Cardiac muscle cell (in vitro differentiated cells and primary cell): Measurements from ENCODE around the gene RERG. TPM values are rescaled to one million over a fixed set of nuclear protein-coding genes. Genes with fewer than 3 reads are reported as not detected.

Experiments used
- DNase-seq, 2 donors: peaks; one replicate each; pipeline versions ENCODE4 v3.0.0 to v3.0.0-alpha.2; 2010 to 2017; ENCODE audit warnings: low read depth in 1 of 2, low spot score in 1 of 2
- H3K27ac ChIP-seq: fragments of 200-600 bp; sonication (generic); 2 replicates; pipeline ENCODE4 v1.5.1; 2016
- H3K27me3 ChIP-seq: fragments of 200-600 bp; sonication (generic); 2 replicates; pipeline ENCODE4 v1.6.0; 2016; ENCODE audit warnings: control low read depth
- H3K36me3 ChIP-seq: fragments of 200-600 bp; sonication (generic); 2 replicates; pipeline ENCODE4 v1.5.1; 2016; ENCODE audit warnings: control low read depth
- H3K4me1 ChIP-seq: fragments of 200-600 bp; sonication (generic); 2 replicates; pipeline ENCODE4 v1.8.1; 2017; ENCODE audit warnings: low read depth, mild to moderate bottlenecking, mixed run types
- H3K4me3 ChIP-seq: fragments of 200-600 bp; sonication (generic); 2 replicates; pipeline ENCODE4 v1.5.1; 2016; ENCODE audit warnings: mild to moderate bottlenecking
- H3K9me3 ChIP-seq: fragments of 200-600 bp; sonication (generic); 2 replicates; pipeline ENCODE4 v1.5.1; 2017; ENCODE audit warnings: low read depth, mild to moderate bottlenecking, control low read depth
- polyA plus RNA-seq: library from polyadenylated mRNA; unstranded; fragments of >200 nt; fragmentation: Nextera tagmentation; extraction: Ambion mirVana; gene quantifications from 2 replicates; pipeline ENCODE4 v1.2.1, GENCODE V29; 2016
- total RNA-seq: library from RNA; depleted of rRNA; stranded (reverse); fragments of >200 nt; gene quantifications from 2 replicates; pipeline ENCODE4 v1.2.3, GENCODE V29; 2016
- TF ChIP-seq, protein P1 (sequence below): IDR thresholded peaks from 2 replicates; pipeline ENCODE4 v1.5.1; 2012; ENCODE audit warnings: low read depth, mild to moderate bottlenecking, low read length

RERG gene
- total and polyA plus RNA-seq, 2 experiments from 2014 or later: 6.5 to 14.8 TPM

DNA sequence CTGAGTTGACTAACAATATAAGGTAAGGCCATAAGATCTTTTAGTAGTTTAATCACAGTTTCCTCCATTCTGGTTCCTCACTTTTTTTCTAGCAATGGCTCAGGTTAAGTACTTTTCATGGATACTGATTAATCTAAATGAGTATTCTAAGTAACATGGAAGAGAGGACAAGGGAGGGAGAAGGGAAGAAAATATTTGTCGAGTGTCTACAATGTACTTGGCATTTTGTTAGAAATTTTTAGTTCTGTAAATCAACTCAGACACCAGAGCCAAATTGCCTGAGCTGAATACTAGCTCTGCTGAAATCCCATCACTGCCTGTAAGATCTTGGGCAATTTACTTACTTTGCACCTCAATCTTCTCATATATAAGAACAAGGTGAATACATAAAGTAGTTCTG is 20.2 kb downstream of the RERG start:
- no peaks in the 10 kb centered on the region for H3K4me1 ChIP-seq
- TF ChIP-seq, protein P1, sequence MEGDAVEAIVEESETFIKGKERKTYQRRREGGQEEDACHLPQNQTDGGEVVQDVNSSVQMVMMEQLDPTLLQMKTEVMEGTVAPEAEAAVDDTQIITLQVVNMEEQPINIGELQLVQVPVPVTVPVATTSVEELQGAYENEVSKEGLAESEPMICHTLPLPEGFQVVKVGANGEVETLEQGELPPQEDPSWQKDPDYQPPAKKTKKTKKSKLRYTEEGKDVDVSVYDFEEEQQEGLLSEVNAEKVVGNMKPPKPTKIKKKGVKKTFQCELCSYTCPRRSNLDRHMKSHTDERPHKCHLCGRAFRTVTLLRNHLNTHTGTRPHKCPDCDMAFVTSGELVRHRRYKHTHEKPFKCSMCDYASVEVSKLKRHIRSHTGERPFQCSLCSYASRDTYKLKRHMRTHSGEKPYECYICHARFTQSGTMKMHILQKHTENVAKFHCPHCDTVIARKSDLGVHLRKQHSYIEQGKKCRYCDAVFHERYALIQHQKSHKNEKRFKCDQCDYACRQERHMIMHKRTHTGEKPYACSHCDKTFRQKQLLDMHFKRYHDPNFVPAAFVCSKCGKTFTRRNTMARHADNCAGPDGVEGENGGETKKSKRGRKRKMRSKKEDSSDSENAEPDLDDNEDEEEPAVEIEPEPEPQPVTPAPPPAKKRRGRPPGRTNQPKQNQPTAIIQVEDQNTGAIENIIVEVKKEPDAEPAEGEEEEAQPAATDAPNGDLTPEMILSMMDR: no peak
- H3K27me3 ChIP-seq: no peaks in the 10 kb centered on the region
- H3K36me3 ChIP-seq: no peaks in the 10 kb centered on the region
- H3K27ac ChIP-seq: no peak overlapping the region
- H3K9me3 ChIP-seq: no peaks in the 10 kb centered on the region
- H3K4me3 ChIP-seq: no peak overlapping the region
- DNase-seq: no peak

- TF ChIP-seq, protein P1: no peak
- Histone ChIP-seq H3K27ac (no peak overlapping the region), H3K9me3 (no peaks in the 10 kb centered on the region), H3K36me3 (no peaks in the 10 kb centered on the region), H3K4me1 (no peaks in the 10 kb centered on the region), H3K27me3 (no peaks in the 10 kb centered on the region), H3K4me3 (no peak overlapping the region)
- DNase-seq: no peak
Measured at GRCh38 chr12:15200641-15201040, 20.6 kb downstream of the RERG start.

GRCh38 chr12:15199930-15200329 is 21.3 kb downstream of the RERG start:
- Histone ChIP-seq H3K9me3 (no peaks in the 10 kb centered on the region), H3K36me3 (no peaks in the 10 kb centered on the region), H3K4me1 (no peaks in the 10 kb centered on the region), H3K27ac (no peak overlapping the region), H3K27me3 (no peaks in the 10 kb centered on the region), H3K4me3 (no peak overlapping the region)
- DNase-seq: no peak
- TF ChIP-seq, protein P1: no peak

DNA sequence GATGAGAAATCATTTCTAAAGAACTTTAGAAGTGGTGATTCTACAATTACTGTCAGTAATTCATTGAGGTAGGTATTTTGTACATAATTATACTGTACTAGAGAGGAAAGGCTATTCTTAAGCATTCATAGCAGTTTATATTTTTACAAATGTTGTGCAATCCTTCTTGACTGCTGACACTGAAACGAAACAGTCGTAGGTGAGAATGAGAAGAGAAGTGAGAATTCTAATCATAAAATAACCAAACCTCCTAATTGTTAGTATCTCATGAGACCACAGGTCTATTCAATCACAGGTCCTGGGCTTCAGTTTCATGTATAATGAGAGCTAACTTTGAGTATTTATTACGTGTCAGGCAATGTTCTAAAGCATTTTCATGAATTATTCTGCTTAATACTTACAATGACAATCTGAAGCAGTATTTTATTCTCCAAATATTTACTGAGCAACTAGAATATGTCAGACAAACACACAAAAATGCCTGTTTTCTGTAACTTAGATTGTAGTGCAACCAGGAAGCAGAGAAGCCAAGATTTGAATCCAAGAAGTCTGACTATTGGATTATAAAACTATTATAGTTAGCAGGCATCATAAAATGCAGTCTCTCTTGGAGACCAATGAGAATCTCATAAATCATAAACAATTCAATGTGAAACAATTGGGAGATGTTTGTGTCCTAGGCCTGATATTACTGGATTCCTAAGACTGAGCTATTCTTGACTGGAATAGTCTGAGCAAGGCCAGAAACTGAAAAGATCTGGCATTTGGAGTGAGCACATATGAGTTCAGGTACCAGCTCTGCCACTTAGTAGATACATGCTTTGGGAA is 24.3 kb downstream of the RERG start:
- no peaks in the 10 kb centered on the region for H3K27me3 ChIP-seq
- H3K36me3 ChIP-seq: no peaks in the 10 kb centered on the region
- no peak overlapping the region for H3K27ac ChIP-seq
- no peak for DNase-seq
- no peaks in the 10 kb centered on the region for H3K9me3 ChIP-seq
- H3K4me3 ChIP-seq: no peak overlapping the region
- H3K4me1 ChIP-seq: no peaks in the 10 kb centered on the region
- TF ChIP-seq, protein P1: no peak

DNA sequence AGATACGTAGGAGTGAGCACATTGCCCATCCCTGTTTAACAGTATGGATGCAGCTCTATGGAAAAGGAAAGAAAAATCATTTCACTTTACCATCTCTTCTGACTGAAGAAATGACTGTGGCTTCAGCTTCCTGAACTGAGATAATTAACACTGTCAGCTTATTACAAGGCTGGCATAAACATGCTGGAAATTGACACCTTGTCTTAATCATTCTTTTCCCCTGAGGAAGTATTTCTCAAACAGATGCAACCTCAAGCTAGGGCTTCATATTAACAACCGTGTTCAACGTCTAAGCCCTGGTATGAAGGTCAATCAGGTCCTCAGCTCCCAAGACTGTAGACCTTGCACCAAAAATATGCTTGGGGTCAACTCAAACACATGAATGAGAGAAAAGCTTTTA is 25.0 kb downstream of the RERG start:
- no peak for DNase-seq
- no peak overlapping the region for H3K4me3 ChIP-seq
- H3K27me3 ChIP-seq: no peaks in the 10 kb centered on the region
- no peaks in the 10 kb centered on the region for H3K4me1 ChIP-seq
- no peaks in the 10 kb centered on the region for H3K9me3 ChIP-seq
- no peaks in the 10 kb centered on the region for H3K36me3 ChIP-seq
- TF ChIP-seq, protein P1: no peak
- no peak overlapping the region for H3K27ac ChIP-seq
